ENCODE measurements around the gene PCDHGB7. TPM values are rescaled to one million over a fixed set of nuclear protein-coding genes. Genes with fewer than 3 reads are reported as not detected.

Gene PCDHGB7
- total RNA-seq, 1 donor from 2014 or later, result 16.4 TPM

- no peaks in the 10 kb centered on the region for H3K4me1 Mint-ChIP-seq
- peaks cover 67% of the 10 kb centered on the region for H3K9me3 Mint-ChIP-seq
- no peak for TF ChIP-seq CTCF (IDR thresholded peaks at IDR 0.05; ENCODE audit: unreplicated experiment)
- H3K4me3 Mint-ChIP-seq, result no peak overlapping the region
- H3K36me3 Mint-ChIP-seq, result peaks cover 75% of the 10 kb centered on the region
- no peak for DNase-seq (ENCODE audit: low spot score in 2 of 2, unreplicated experiment in 2 of 2)
- no peak overlapping the region for H3K27ac Mint-ChIP-seq
- H3K27me3 Mint-ChIP-seq (ENCODE audit: low read depth), result no peaks in the 10 kb centered on the region
Observed at GRCh38 chr5:141440341-141440740, 22.9 kb downstream of the PCDHGB7 start.

- no peak overlapping the region for H3K4me3 Mint-ChIP-seq
- H3K4me1 Mint-ChIP-seq, result no peaks in the 10 kb centered on the region
- no peak for DNase-seq (ENCODE audit: low spot score in 2 of 2, unreplicated experiment in 2 of 2)
- H3K9me3 Mint-ChIP-seq, result peaks cover 64% of the 10 kb centered on the region
- no peak overlapping the region for H3K27ac Mint-ChIP-seq
- peaks cover 72% of the 10 kb centered on the region for H3K36me3 Mint-ChIP-seq
- no peak for TF ChIP-seq CTCF (IDR thresholded peaks at IDR 0.05; ENCODE audit: unreplicated experiment)
- H3K27me3 Mint-ChIP-seq (ENCODE audit: low read depth), result no peaks in the 10 kb centered on the region
Observed at GRCh38 chr5:141441571-141442170, 24.2 kb downstream of the PCDHGB7 start.

GRCh38 chr5:141465351-141465750 is 47.9 kb downstream of the PCDHGB7 start:
- no peak for TF ChIP-seq CTCF (IDR thresholded peaks at IDR 0.05; ENCODE audit: unreplicated experiment)
- Mint-ChIP-seq H3K4me1 (peaks cover 8% of the 10 kb centered on the region), H3K27ac (no peak overlapping the region)

More at GRCh38 chr5:141465351-141465750, 47.9 kb downstream of the PCDHGB7 start:
- Mint-ChIP-seq H3K9me3 (peaks cover 14% of the 10 kb centered on the region), H3K4me3 (no peak overlapping the region), H3K36me3 (peaks cover 22% of the 10 kb centered on the region), H3K27me3 (ENCODE audit: low read depth) (no peaks in the 10 kb centered on the region)
- no peak for DNase-seq (ENCODE audit: low spot score in 2 of 2, unreplicated experiment in 2 of 2)

Other genes starting within 250 kb of the PCDHGB7 start
- gene PCDHB7, start 245.0 kb upstream of the PCDHGB7 start, total RNA-seq, result 1.4 to 1.8 TPM (median 1.6 TPM) in 3 replicates
- gene PCDHB8, start 239.9 kb upstream of the PCDHGB7 start, total RNA-seq, result 2.3 to 2.4 TPM (median 2.4 TPM) in 3 replicates
- gene PCDHB16, start 235.3 kb upstream of the PCDHGB7 start, total RNA-seq, result 23.5 to 24.6 TPM (median 24.4 TPM) in 3 replicates
- 14.5 to 16.0 TPM (median 15.1 TPM) in 3 replicates for gene PCDHB9, start 230.5 kb upstream of the PCDHGB7 start, total RNA-seq
- gene PCDHB10, start 225.3 kb upstream of the PCDHGB7 start, total RNA-seq, result 10.8 to 11.9 TPM (median 11.7 TPM) in 3 replicates
- gene PCDHB11, start 218.1 kb upstream of the PCDHGB7 start, total RNA-seq, result 6.1 to 6.6 TPM (median 6.4 TPM) in 3 replicates
- gene PCDHB12, start 209.0 kb upstream of the PCDHGB7 start, total RNA-seq, result 5.8 to 6.4 TPM (median 6.1 TPM) in 3 replicates
- gene PCDHB13, start 203.8 kb upstream of the PCDHGB7 start, total RNA-seq, result 7.8 to 8.0 TPM (median 8.0 TPM) in 3 replicates
- 7.1 to 8.6 TPM (median 7.7 TPM) in 3 replicates for gene PCDHB14, start 194.3 kb upstream of the PCDHGB7 start, total RNA-seq
- gene PCDHB15, start 172.3 kb upstream of the PCDHGB7 start, total RNA-seq, result 2.2 to 2.4 TPM (median 2.3 TPM) in 3 replicates
- gene SLC25A2, start 113.6 kb upstream of the PCDHGB7 start, total RNA-seq, result 1.3 to 1.6 TPM (median 1.6 TPM) in 3 replicates
- 97.2 to 103 TPM (median 99.6 TPM) in 3 replicates for gene TAF7, start 96.9 kb upstream of the PCDHGB7 start, total RNA-seq
- gene PCDHGA1, start 87.2 kb upstream of the PCDHGB7 start, total RNA-seq, result 0.22 to 0.47 TPM (median 0.34 TPM) in 3 replicates
- gene PCDHGA2, start 78.9 kb upstream of the PCDHGB7 start, total RNA-seq, result 0.11 to 0.33 TPM (median 0.32 TPM) in 3 replicates
- gene PCDHGA3, start 73.8 kb upstream of the PCDHGB7 start, total RNA-seq, result 0.07 to 0.16 TPM (median 0.13 TPM) in 3 replicates
- gene PCDHGB1, start 67.6 kb upstream of the PCDHGB7 start, total RNA-seq, result 1.7 to 2.0 TPM (median 2.0 TPM) in 3 replicates
- 0.86 to 1.2 TPM (median 1.1 TPM) in 3 replicates for gene PCDHGA4, start 62.7 kb upstream of the PCDHGB7 start, total RNA-seq
- gene PCDHGB2, start 57.7 kb upstream of the PCDHGB7 start, total RNA-seq, result 0.86 to 1.3 TPM (median 1.2 TPM) in 3 replicates
- 0.51 to 0.66 TPM (median 0.52 TPM) in 3 replicates for gene PCDHGA5, start 53.5 kb upstream of the PCDHGB7 start, total RNA-seq
- gene PCDHGB3, start 47.4 kb upstream of the PCDHGB7 start, total RNA-seq, result 0.59 to 0.74 TPM (median 0.64 TPM) in 3 replicates
- gene PCDHGA6, start 43.8 kb upstream of the PCDHGB7 start, total RNA-seq, result 0.25 to 0.60 TPM (median 0.57 TPM) in 3 replicates
- 0.33 to 0.43 TPM (median 0.38 TPM) in 3 replicates for gene PCDHGA7, start 34.9 kb upstream of the PCDHGB7 start, total RNA-seq
- 31.0 to 35.5 TPM (median 33.0 TPM) in 3 replicates for gene PCDHGB4, start 30.0 kb upstream of the PCDHGB7 start, total RNA-seq
- gene PCDHGA8, start 25.0 kb upstream of the PCDHGB7 start, total RNA-seq, result 2.6 to 2.9 TPM (median 2.7 TPM) in 3 replicates
- 3.3 to 4.5 TPM (median 3.9 TPM) in 3 replicates for gene PCDHGB5, start 19.7 kb upstream of the PCDHGB7 start, total RNA-seq
- gene PCDHGA9, start 14.9 kb upstream of the PCDHGB7 start, total RNA-seq, result 2.1 to 2.3 TPM (median 2.3 TPM) in 3 replicates
- gene PCDHGB6, start 9.7 kb upstream of the PCDHGB7 start, total RNA-seq, result 74.0 to 76.3 TPM (median 75.7 TPM) in 3 replicates
- 30.7 to 33.4 TPM (median 32.1 TPM) in 3 replicates for gene PCDHGA10, start 4.7 kb upstream of the PCDHGB7 start, total RNA-seq
- 5.7 to 6.0 TPM (median 6.0 TPM) in 3 replicates for gene PCDHGA11, start 3.4 kb downstream of the PCDHGB7 start, total RNA-seq
- 4.1 to 5.2 TPM (median 4.5 TPM) in 3 replicates for gene PCDHGA12, start 12.8 kb downstream of the PCDHGB7 start, total RNA-seq
- gene PCDHGC3, start 58.3 kb downstream of the PCDHGB7 start, total RNA-seq, result 80.2 to 82.9 TPM (median 80.6 TPM) in 3 replicates
- 5.2 to 6.2 TPM (median 5.2 TPM) in 3 replicates for gene PCDHGC4, start 67.4 kb downstream of the PCDHGB7 start, total RNA-seq
- 2.6 to 3.5 TPM (median 3.5 TPM) in 3 replicates for gene PCDHGC5, start 71.4 kb downstream of the PCDHGB7 start, total RNA-seq
- gene DIAPH1, start 201.3 kb downstream of the PCDHGB7 start, total RNA-seq, result 43.0 to 43.9 TPM (median 43.6 TPM) in 3 replicates
- gene HDAC3, start 219.2 kb downstream of the PCDHGB7 start, total RNA-seq, result 96.0 to 108 TPM (median 102 TPM) in 3 replicates
- 3.9 to 4.6 TPM (median 4.6 TPM) in 3 replicates for gene RELL2, start 219.3 kb downstream of the PCDHGB7 start, total RNA-seq
- gene FCHSD1, start 233.7 kb downstream of the PCDHGB7 start, total RNA-seq, result 48.6 to 52.0 TPM (median 51.5 TPM) in 3 replicates